Measurements from ENCODE around the gene EML2.

GRCh38 chr19:45663800-45664199 lies 24.6 kb upstream of the EML2 start:
- TF ChIP-seq, protein P1, sequence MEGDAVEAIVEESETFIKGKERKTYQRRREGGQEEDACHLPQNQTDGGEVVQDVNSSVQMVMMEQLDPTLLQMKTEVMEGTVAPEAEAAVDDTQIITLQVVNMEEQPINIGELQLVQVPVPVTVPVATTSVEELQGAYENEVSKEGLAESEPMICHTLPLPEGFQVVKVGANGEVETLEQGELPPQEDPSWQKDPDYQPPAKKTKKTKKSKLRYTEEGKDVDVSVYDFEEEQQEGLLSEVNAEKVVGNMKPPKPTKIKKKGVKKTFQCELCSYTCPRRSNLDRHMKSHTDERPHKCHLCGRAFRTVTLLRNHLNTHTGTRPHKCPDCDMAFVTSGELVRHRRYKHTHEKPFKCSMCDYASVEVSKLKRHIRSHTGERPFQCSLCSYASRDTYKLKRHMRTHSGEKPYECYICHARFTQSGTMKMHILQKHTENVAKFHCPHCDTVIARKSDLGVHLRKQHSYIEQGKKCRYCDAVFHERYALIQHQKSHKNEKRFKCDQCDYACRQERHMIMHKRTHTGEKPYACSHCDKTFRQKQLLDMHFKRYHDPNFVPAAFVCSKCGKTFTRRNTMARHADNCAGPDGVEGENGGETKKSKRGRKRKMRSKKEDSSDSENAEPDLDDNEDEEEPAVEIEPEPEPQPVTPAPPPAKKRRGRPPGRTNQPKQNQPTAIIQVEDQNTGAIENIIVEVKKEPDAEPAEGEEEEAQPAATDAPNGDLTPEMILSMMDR (IDR thresholded peaks at IDR 0.05) = no peak
- TF ChIP-seq POLR2A (IDR thresholded peaks at IDR 0.05) = no peak
